HCT116 (cell line): ENCODE results near the gene GRIN2B. TPM values are rescaled to one million over a fixed set of nuclear protein-coding genes. Genes with fewer than 3 reads are reported as not detected.
A peak's percentile ranks its signal among the peaks of the same experiment; 100 is the strongest.

ENCODE experiments used
- ATAC-seq: fragments of 200-7000 bp; cut with Tn5 transposase; 2 replicates; pipeline ENCODE4 v1.9.1; 2020; ENCODE audit warnings: mild to moderate bottlenecking, moderate library complexity
- BruUV-seq: library from RNA; stranded (reverse); fragments of 400-500 nt; replicated peaks from 2 replicates; lab custom pipeline; 2021; lab: Mats Ljungman, UMichigan
- CTCF ChIA-PET: fragments of 300-600 bp; sonication (Branson Sonifier 250); formaldehyde crosslinking; loops from one replicate; lab custom pipeline; 2021; ENCODE audit warnings: antibody characterized with exemption; lab: Charles Lee
- POLR2A ChIA-PET: fragments of 300-600, 350-600 bp; sonication (Branson Sonifier 250); formaldehyde crosslinking; loops from one replicate; lab custom pipeline; 2021; ENCODE audit warnings: antibody characterized with exemption; lab: Charles Lee
- RAD21 ChIA-PET, 2 experiments: fragments of 300-600 bp; sonication (Branson Sonifier 250); formaldehyde crosslinking; loops; one replicate each; lab custom pipeline; 2023; ENCODE audit warnings: low total read pairs in 2 of 2; ENCODE audit not compliant: uncharacterized antibody in 2 of 2, unreplicated experiment in 2 of 2, low non-redundant PET in 1 of 2; lab: Charles Lee
- DNase-seq: peaks from one replicate; pipeline ENCODE4 v3.0.0-alpha.2; 2010; ENCODE audit warnings: low read depth, low spot score
- H2AFZ ChIP-seq: fragments of 200-600 bp; shearing (Covaris generic), sonication (generic); 2 replicates; pipeline ENCODE4 v1.6.1; 2017; ENCODE audit warnings: low read depth, mixed run types, mixed read lengths, antibody characterized with exemption, low read length; ENCODE audit not compliant: poor library complexity, severe bottlenecking
- H3K27ac ChIP-seq: 2 replicates; pipeline ENCODE4 v1.5.1; 2012; ENCODE audit warnings: low read depth, low read length
- H3K27me3 ChIP-seq: fragments of 200-600 bp; sonication (generic); 2 replicates; pipeline ENCODE4 v1.6.1; 2016; ENCODE audit warnings: mixed run types, low read length, mixed read lengths; ENCODE audit not compliant: insufficient read depth
- H3K36me3 ChIP-seq, 2 experiments: fragments of 200-500 bp in 1 of 2; fragments of 200-600 bp in 1 of 2; sonication (Bioruptor generic) in 1 of 2; sonication (generic) in 1 of 2; 2 replicates each; pipeline versions ENCODE4 v1.5.1 to v1.6.1; 2014 to 2016; ENCODE audit warnings: low read length in 2 of 2, inconsistent platforms in 1 of 2, mixed read lengths in 1 of 2, mixed run types in 1 of 2; ENCODE audit not compliant: insufficient read depth in 2 of 2, control insufficient read depth in 1 of 2
- H3K4me1 ChIP-seq, 2 experiments: fragments of 200-600 bp in 1 of 2; sonication (generic) in 1 of 2; 2 replicates each; pipeline versions ENCODE4 v1.5.1 to v1.6.1; 2012 to 2017; ENCODE audit warnings: low read length in 2 of 2, inconsistent platforms in 1 of 2, mild to moderate bottlenecking in 1 of 2, mixed read lengths in 1 of 2, mixed run types in 1 of 2, moderate library complexity in 1 of 2; ENCODE audit not compliant: insufficient read depth in 2 of 2, control insufficient read depth in 1 of 2
- H3K4me2 ChIP-seq: fragments of 200-600 bp; sonication (generic); 2 replicates; pipeline ENCODE4 v1.6.1; 2017; ENCODE audit warnings: mixed run types, low read length, mixed read lengths
- H3K4me3 ChIP-seq, 2 experiments: fragments of 200-600 bp in 1 of 2; sonication (generic) in 1 of 2; replicated peaks in 1 of 2; 2 replicates each; pipeline ENCODE4 v1.5.1; 2011 to 2016; ENCODE audit warnings: low read length in 2 of 2, control low read depth in 1 of 2, low read depth in 1 of 2, mild to moderate bottlenecking in 1 of 2, mixed read lengths in 1 of 2, mixed run types in 1 of 2
- H3K79me2 ChIP-seq: fragments of 200-600 bp; sonication (generic); 2 replicates; pipeline ENCODE4 v1.6.1; 2017; ENCODE audit warnings: mild to moderate bottlenecking, mixed run types, low read length, moderate library complexity, mixed read lengths; ENCODE audit not compliant: insufficient read depth
- H3K9ac ChIP-seq: fragments of 200-600 bp; sonication (generic); 2 replicates; pipeline ENCODE4 v1.6.1; 2016; ENCODE audit warnings: low read length, mixed read lengths
- H3K9me2 ChIP-seq: fragments of 200-600 bp; sonication (generic), shearing (Covaris generic); 2 replicates; pipeline ENCODE4 v1.6.1; 2017; ENCODE audit warnings: mixed run types, mild to moderate bottlenecking, moderate library complexity; ENCODE audit not compliant: insufficient read depth
- H3K9me3 ChIP-seq, 2 experiments: fragments of 200-500 bp in 1 of 2; fragments of 200-600 bp in 1 of 2; sonication (Bioruptor generic) in 1 of 2; sonication (generic) in 1 of 2; 2 replicates each; pipeline ENCODE4 v1.6.1; 2014 to 2017; ENCODE audit warnings: low read length in 2 of 2, mixed read lengths in 2 of 2, inconsistent platforms in 1 of 2, low read depth in 1 of 2, mild to moderate bottlenecking in 1 of 2, mixed run types in 1 of 2, moderate library complexity in 1 of 2; ENCODE audit not compliant: control insufficient read depth in 1 of 2, insufficient read depth in 1 of 2
- H4K20me1 ChIP-seq: fragments of 200-600 bp; sonication (generic), shearing (Covaris generic); 2 replicates; pipeline ENCODE4 v1.6.1; 2017; ENCODE audit warnings: mixed run types, mild to moderate bottlenecking, moderate library complexity; ENCODE audit not compliant: insufficient read depth
- CBX3 ChIP-seq: IDR thresholded peaks from 2 replicates; pipeline ENCODE4 v1.6.1; 2012; ENCODE audit warnings: low read depth
- CEBPB ChIP-seq: IDR thresholded peaks from 2 replicates; pipeline ENCODE4 v1.6.1; 2012; ENCODE audit warnings: low read depth
- EGR1 ChIP-seq: IDR thresholded peaks from 2 replicates; pipeline ENCODE4 v1.6.1; 2012; ENCODE audit warnings: low read depth
- JUND ChIP-seq: IDR thresholded peaks from 2 replicates; pipeline ENCODE4 v1.6.1; 2012
- POLR2A ChIP-seq: IDR thresholded peaks from 2 replicates; pipeline ENCODE4 v1.7.0; 2011; ENCODE audit warnings: borderline replicate concordance; ENCODE audit not compliant: insufficient read depth, insufficient read length; ENCODE audit errors: extremely low read depth
- POLR2AphosphoS5 ChIP-seq: IDR thresholded peaks from 2 replicates; pipeline ENCODE4 v1.6.1; 2011; ENCODE audit warnings: mild to moderate bottlenecking, low read depth, low read length, moderate library complexity
- RAD21 ChIP-seq: IDR thresholded peaks from 2 replicates; pipeline ENCODE4 v1.6.1; 2012; ENCODE audit warnings: low read depth, mild to moderate bottlenecking
- SP1 ChIP-seq: IDR thresholded peaks from 2 replicates; pipeline ENCODE4 v1.6.1; 2012; ENCODE audit warnings: low read depth
- intact Hi-C: fragments of 100-400 bp; cut with micrococcal nuclease; formaldehyde crosslinking; loops from 2 replicates; pipeline ENCODE4 v1.10.0; 2022
- total RNA-seq: library from RNA; stranded (reverse); gene quantifications from one replicate; pipeline ENCODE4 v1.2.1, GENCODE V29; 2021; ENCODE audit not compliant: unreplicated experiment
- TF ChIP-seq, protein P1 (sequence below), 3 experiments: fragments of 200-600 bp in 1 of 3; sonication (generic) in 1 of 3; IDR thresholded peaks in 2 of 3; conservative IDR thresholded peaks in 1 of 3; 2 replicates each; pipeline ENCODE4 v1.5.1; 2012 to 2017; ENCODE audit warnings: low read depth in 2 of 3, low read length in 2 of 3, antibody characterized with exemption in 1 of 3, borderline replicate concordance in 1 of 3, control low read depth in 1 of 3, mild to moderate bottlenecking in 1 of 3, mixed read lengths in 1 of 3, mixed run types in 1 of 3, moderate library complexity in 1 of 3; ENCODE audit not compliant: insufficient read depth in 1 of 3
- TF ChIP-seq, protein P2 (sequence below): IDR thresholded peaks from 2 replicates; pipeline ENCODE4 v1.6.1; 2012

Gene GRIN2B
- total RNA-seq, 1 experiment from 2014 or later = 14.2 TPM

DNA sequence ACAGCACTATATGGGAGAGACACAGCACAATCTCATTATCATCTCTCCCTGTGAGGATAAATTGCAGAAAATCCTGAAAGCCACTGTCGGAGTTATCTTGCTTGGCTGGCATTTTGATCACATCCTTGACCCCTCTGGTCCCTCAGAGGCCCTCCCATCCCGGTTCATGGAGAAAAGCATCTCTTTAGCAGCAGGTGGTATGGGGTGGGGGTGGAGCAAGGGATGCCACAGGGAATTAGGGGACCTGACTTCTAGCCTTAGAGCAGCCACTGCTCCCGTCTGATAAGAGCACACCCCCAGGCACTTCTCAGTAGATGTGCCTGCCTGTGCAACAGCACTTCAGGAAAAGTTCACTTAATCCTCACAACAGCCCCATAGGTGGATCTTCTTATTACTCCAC lies 38.6 kb downstream of the GRIN2B start:
- no peak for TF ChIP-seq RAD21
- no peak for TF ChIP-seq CEBPB
- TF ChIP-seq EGR1 = no peak
- TF ChIP-seq, all 23 proteins: peak for 0
- POLR2A ChIA-PET = no interaction called here

DNA sequence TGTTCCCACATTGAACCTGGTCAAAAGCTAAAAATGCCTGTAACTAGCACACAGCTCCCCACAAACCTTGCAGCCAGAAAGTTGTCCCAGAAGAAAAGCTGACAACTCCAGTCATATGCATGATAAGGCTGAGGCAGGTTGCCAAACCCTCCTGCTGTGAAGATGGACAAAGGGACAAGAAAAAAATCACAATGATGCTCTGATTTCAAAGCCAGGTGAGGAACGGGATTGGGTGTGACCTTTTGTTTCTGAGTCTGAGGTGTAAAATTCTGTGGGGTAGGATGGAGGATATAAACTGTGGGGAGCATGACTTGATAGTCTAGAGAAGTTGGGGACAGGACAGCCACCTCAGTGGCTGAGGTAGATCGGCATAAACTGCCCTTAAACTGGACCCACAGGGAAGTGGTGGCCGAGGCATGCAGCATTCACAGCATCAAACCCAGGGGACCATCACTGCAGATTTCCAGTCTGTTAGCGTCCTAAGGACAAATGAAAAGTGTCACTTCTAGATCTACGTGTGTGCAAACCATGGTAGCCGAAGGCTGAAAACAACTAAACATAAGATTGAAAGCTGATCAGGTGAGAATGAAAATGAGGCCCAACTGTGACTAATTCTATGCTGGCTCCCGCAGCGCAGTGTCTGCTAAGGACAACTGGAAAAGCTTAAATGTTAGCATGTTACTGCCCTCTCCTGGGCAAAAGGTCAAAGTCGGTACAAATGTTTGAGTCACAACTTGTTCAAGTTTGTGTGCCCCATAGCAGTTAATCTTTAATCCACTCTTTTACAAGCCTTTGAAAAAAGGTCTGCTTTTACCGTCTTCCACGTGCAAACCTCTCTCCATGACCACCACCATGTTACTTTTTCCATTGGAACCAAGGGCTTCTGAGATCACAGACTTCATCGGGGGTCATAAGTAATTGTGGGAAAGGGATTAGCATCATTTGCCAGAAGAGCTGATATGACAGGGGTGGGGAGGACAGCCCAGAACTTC lies 39.8 kb downstream of the GRIN2B start:
- Histone ChIP-seq H3K9me3 (peaks cover 0 to 5% of the 10 kb centered on the region in 2 experiments; a peak in 1 of 4 replicates), H3K4me1 (peaks cover 22 to 23% of the 10 kb centered on the region in 2 experiments), H4K20me1 (no peaks in the 10 kb centered on the region), H3K79me2 (no peaks in the 10 kb centered on the region), H3K9ac (peak overlapping the region; percentile 33), H3K4me2 (peak overlapping the region; percentile 57), H3K27me3 (no peaks in the 10 kb centered on the region), H3K9me2 (no peaks in the 10 kb centered on the region), H3K4me3 (peak overlapping the region in 1 of 2 experiments; percentile 26; a peak in 1 of 4 replicates), H2AFZ (peak overlapping the region; percentile 79), H3K27ac (peak overlapping the region; percentile 67), H3K36me3 (no peaks in the 10 kb centered on the region)
- BruUV-seq = no TSS peak
- peak; percentile 77 for DNase-seq
- ChIA-PET RAD21 (interaction anchor here (0.8 to 1.5 kb wide), 8 partner anchors 40 to 687 kb away, joined by 3 to 8 read pairs (median 3); no protein-coding TSS in a partner anchor), CTCF (interaction anchor here (0.6 to 2.1 kb wide), 21 partner anchors 9 to 731 kb away, joined by 3 to 26 read pairs (median 5); no protein-coding TSS in a partner anchor), POLR2A (no interaction called here)
- TF ChIP-seq POLR2AphosphoS5 (peak; percentile 28; the same call in 1 of the 2 replicates), RAD21 (peak; percentile 88), CEBPB (no peak), POLR2A (no peak), SP1 (peak; percentile 63), CBX3 (peak; percentile 64), JUND (peak; percentile 62; the same call in 1 of the 2 replicates)
- TF ChIP-seq, protein P1, sequence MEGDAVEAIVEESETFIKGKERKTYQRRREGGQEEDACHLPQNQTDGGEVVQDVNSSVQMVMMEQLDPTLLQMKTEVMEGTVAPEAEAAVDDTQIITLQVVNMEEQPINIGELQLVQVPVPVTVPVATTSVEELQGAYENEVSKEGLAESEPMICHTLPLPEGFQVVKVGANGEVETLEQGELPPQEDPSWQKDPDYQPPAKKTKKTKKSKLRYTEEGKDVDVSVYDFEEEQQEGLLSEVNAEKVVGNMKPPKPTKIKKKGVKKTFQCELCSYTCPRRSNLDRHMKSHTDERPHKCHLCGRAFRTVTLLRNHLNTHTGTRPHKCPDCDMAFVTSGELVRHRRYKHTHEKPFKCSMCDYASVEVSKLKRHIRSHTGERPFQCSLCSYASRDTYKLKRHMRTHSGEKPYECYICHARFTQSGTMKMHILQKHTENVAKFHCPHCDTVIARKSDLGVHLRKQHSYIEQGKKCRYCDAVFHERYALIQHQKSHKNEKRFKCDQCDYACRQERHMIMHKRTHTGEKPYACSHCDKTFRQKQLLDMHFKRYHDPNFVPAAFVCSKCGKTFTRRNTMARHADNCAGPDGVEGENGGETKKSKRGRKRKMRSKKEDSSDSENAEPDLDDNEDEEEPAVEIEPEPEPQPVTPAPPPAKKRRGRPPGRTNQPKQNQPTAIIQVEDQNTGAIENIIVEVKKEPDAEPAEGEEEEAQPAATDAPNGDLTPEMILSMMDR (IDR thresholded peaks at IDR 0.05 in 2 of 3, conservative IDR thresholded peaks at IDR 0.05 in 1 of 3; ENCODE audit: borderline replicate concordance in 1 of 3, insufficient read depth in 1 of 3, low read depth in 2 of 3, low read length in 2 of 3) = peak; percentile 49 to 65 (median 61); a peak in 5 of 6 replicates
- TF ChIP-seq, protein P2, sequence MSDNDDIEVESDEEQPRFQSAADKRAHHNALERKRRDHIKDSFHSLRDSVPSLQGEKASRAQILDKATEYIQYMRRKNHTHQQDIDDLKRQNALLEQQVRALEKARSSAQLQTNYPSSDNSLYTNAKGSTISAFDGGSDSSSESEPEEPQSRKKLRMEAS = peak; percentile 59
- intact Hi-C loops = loop anchor here (1.0 to 5.0 kb wide), 5 partner anchors 77 to 687 kb away; no protein-coding TSS in a partner anchor
- peak; percentile 96 for ATAC-seq

More for the DNA sequence above, 38.6 kb downstream of the GRIN2B start:
- Histone ChIP-seq H3K79me2 (no peaks in the 10 kb centered on the region), H3K27me3 (no peaks in the 10 kb centered on the region), H2AFZ (no peak overlapping the region), H4K20me1 (no peaks in the 10 kb centered on the region), H3K9me2 (no peaks in the 10 kb centered on the region), H3K27ac (no peak overlapping the region), H3K4me1 (peaks cover 27 to 29% of the 10 kb centered on the region in 2 experiments), H3K9me3 (peaks cover 0 to 2% of the 10 kb centered on the region in 2 experiments; a peak in 1 of 4 replicates), H3K9ac (no peak overlapping the region), H3K36me3 (no peaks in the 10 kb centered on the region), H3K4me2 (no peak overlapping the region), H3K4me3 (no peak overlapping the region)
- CTCF ChIA-PET = interaction anchor here (1.1 to 2.1 kb wide), 9 partner anchors 8 to 665 kb away, joined by 3 to 12 read pairs (median 7); no protein-coding TSS in a partner anchor
- DNase-seq = no peak
- RAD21 ChIA-PET = interaction anchor here (0.8 to 1.5 kb wide), 4 partner anchors 224 to 688 kb away, joined by 3 to 8 read pairs (median 3); no protein-coding TSS in a partner anchor
- intact Hi-C loops = loop anchor here (5.0 kb wide), 1 partner anchor 581 kb away; no protein-coding TSS in a partner anchor
- no TSS peak for BruUV-seq
- ATAC-seq = no peak
